Stomach (tissue), 9 donors: ENCODE measurements around the gene RPGR. TPM values are rescaled to one million over a fixed set of nuclear protein-coding genes. Genes with fewer than 3 reads are reported as not detected.

Experiments
- DNase-seq, 2 donors: peaks; one replicate each; pipeline versions ENCODE4 v3.0.0 to v3.0.0-alpha.2; 2013 to 2019
- H3K27ac ChIP-seq, 5 donors: fragments of 200-600 bp in 4 of 5; sonication (generic) in 4 of 5; one replicate each; pipeline ENCODE4 v1.5.1; 2013 to 2019; ENCODE audit warnings: mild to moderate bottlenecking in 1 of 5, moderate library complexity in 1 of 5
- H3K27me3 ChIP-seq, 3 donors: fragments of 200-600 bp; sonication (generic); one replicate each; pipeline ENCODE4 v1.5.1; 2017 to 2019; ENCODE audit warnings: mixed run types in 1 of 3
- H3K36me3 ChIP-seq, 4 donors: fragments of 200-600 bp; sonication (generic); 1 replicate in 3 of 4; 2 replicates in 1 of 4; pipeline ENCODE4 v1.5.1; 2016 to 2019
- H3K4me1 ChIP-seq, 4 donors: fragments of 200-600 bp; sonication (generic); one replicate each; pipeline ENCODE4 v1.5.1; 2016 to 2019
- H3K4me3 ChIP-seq, 4 donors: fragments of 200-600 bp; sonication (generic) in 3 of 4; one replicate each; pipeline ENCODE4 v1.5.1; 2016 to 2019; ENCODE audit warnings: mild to moderate bottlenecking in 1 of 4
- H3K9me3 ChIP-seq, 4 donors: fragments of 200-600 bp; sonication (generic); one replicate each; pipeline ENCODE4 v1.5.1; 2016 to 2019
- CTCF ChIP-seq, 7 experiments: fragments of 450-650 bp in 4 of 7; fragments of 200-600 bp in 3 of 7; sonication (generic) in 3 of 7; IDR thresholded peaks; one replicate each; pipeline ENCODE4 v1.5.1; 2016 to 2019; ENCODE audit warnings: antibody characterized with exemption in 7 of 7, control low read depth in 2 of 7, mild to moderate bottlenecking in 1 of 7
- EP300 ChIP-seq: sonication (generic); formaldehyde crosslinking; IDR thresholded peaks from one replicate; pipeline ENCODE4 v1.6.1; 2017; ENCODE audit warnings: antibody characterized with exemption
- POLR2A ChIP-seq, 4 donors: fragments of 450-650 bp; IDR thresholded peaks; one replicate each; pipeline ENCODE4 v1.6.1; 2016; ENCODE audit warnings: antibody characterized with exemption in 4 of 4, control low read depth in 2 of 4, mild to moderate bottlenecking in 1 of 4, moderate library complexity in 1 of 4
- POLR2AphosphoS5 ChIP-seq, 3 donors: sonication (generic); formaldehyde crosslinking; IDR thresholded peaks; one replicate each; pipeline ENCODE4 v1.6.1; 2016; ENCODE audit warnings: antibody characterized with exemption in 3 of 3
- WGBS, 5 donors: extraction: QIAGEN DNeasy Blood & Tissue Kit in 3 of 5; methylation state at CpG; one replicate each; pipeline versions ENCODE4 v1.1.5 to v1.1.7; 2013 to 2018; 5-methylcytosine and 5-hydroxymethylcytosine counted together
- intact Hi-C: fragments of 100-400 bp; cut with DNase I; formaldehyde crosslinking; loops from one replicate; pipeline ENCODE4 v1.15.1; 2023; ENCODE audit warnings: low total_unique reads
- polyA plus RNA-seq, 3 donors: library from polyadenylated mRNA; stranded (reverse); fragments of 200-250 nt; gene quantifications; one replicate each; pipeline ENCODE4 v1.2.3, GENCODE V29; 2013
- total RNA-seq, 5 donors: library from RNA; depleted of rRNA; stranded (reverse); fragments of >200 nt; gene quantifications; one replicate each; pipeline versions ENCODE4 v1.1.0 to v1.2.3, GENCODE V29; 2014 to 2016
- donor health status: healthy with polysubstance abuse.
- donor health status: Bipolar disorder and iron deficiency.
- donor health status: healthy.

Gene RPGR
- total and polyA plus RNA-seq, 8 donors, result 1.3 to 97.3 (median 10.7) TPM

- Histone ChIP-seq H3K9me3 (no peaks in the 10 kb centered on the region), H3K4me3 (no peak overlapping the region), H3K36me3 (no peaks in the 10 kb centered on the region), H3K27ac (no peak overlapping the region), H3K4me1 (no peaks in the 10 kb centered on the region), H3K27me3 (no peaks in the 10 kb centered on the region)
- intact Hi-C loops, result no loop called here
- peak in 1 of 2 donors; percentile 30 for DNase-seq
- TF ChIP-seq EP300 (no peak), POLR2A (IDR thresholded peaks at IDR 0.05) (no peak), CTCF (IDR thresholded peaks at IDR 0.05) (no peak), POLR2AphosphoS5 (IDR thresholded peaks at IDR 0.05) (no peak)
- 31 to 47% (median 40%) methylated on average over 4 of the region's 4 CpGs for WGBS, 5 donors
Measured at GRCh38 chrX:38357747-38358673, 30.7 kb upstream of the RPGR start.

DNA sequence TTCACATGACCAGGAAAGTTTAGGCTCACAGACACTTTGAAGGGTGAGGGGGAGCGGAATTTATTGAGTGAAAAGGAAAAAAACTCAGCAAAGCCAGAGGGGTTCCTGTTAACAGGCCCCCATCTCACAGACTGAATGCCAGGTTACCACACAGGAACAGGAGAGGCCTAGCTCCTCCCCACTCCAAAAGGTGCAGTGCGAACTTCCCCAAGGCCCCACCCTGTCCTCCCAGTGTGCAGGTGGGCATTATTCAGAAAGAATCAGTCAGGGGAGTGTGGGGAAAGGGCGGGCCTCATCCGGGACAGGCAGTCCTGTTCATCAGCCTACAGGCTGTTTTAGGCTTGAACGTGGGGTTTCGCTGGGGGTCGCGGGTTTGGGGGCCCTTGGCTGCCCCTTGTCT lies 29.1 kb upstream of the RPGR start:
- WGBS, 5 donors, result 79 to 93% (median 85%) methylated on average over 8 of the region's 8 CpGs
- no peak for TF ChIP-seq POLR2A (IDR thresholded peaks at IDR 0.05)
- TF ChIP-seq EP300, result no peak
- TF ChIP-seq POLR2AphosphoS5 (IDR thresholded peaks at IDR 0.05), result no peak
- no peak for TF ChIP-seq CTCF (IDR thresholded peaks at IDR 0.05)

DNA sequence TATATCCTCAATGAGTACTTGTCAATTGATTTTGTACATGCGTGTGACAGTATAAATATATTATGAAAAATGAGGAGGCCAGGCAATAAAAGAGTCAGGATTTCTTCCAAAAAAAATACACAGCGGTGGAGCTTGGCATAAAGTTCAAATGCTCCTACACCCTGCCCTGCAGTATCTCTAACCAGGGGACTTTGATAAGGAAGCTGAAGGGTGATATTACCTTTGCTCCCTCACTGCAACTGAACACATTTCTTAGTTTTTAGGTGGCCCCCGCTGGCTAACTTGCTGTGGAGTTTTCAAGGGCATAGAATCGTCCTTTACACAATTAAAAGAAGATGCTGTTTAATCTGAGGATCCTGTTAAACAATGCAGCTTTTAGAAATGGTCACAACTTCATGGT lies 25.1 kb upstream of the RPGR start, which contains the start of gene OTC:
Gene OTC (plus strand): TSS at position 243 of the 400 bp plus-strand sequence. CDS start 93 bp downstream, at position 336.
- peaks cover 0 to 9% (median 0%) of the 10 kb centered on the region in 3 donors for H3K27me3 ChIP-seq
- DNase-seq, result no peak
- no peak within 1 kb of the TSS for H3K4me3 ChIP-seq
- intact Hi-C loops, result no loop called here
- TF ChIP-seq CTCF (IDR thresholded peaks at IDR 0.05) (no peak), POLR2AphosphoS5 (IDR thresholded peaks at IDR 0.05) (no peak), POLR2A (IDR thresholded peaks at IDR 0.05) (no peak), EP300 (no peak)
- H3K27ac ChIP-seq, result no peak within 1 kb of the TSS
- no peaks in the 10 kb centered on the region for H3K9me3 ChIP-seq
- H3K4me1 ChIP-seq, result no peaks in the 10 kb centered on the region
- 28 to 66% (median 40%) methylated on average over 4 of the region's 4 CpGs for WGBS, 5 donors
- no peaks in the 10 kb centered on the region for H3K36me3 ChIP-seq

More for the DNA sequence above, 29.1 kb upstream of the RPGR start:
- Histone ChIP-seq H3K27me3 (peaks cover 0 to 5% (median 0%) of the 10 kb centered on the region in 3 donors), H3K27ac (no peak overlapping the region), H3K4me1 (no peaks in the 10 kb centered on the region), H3K36me3 (no peaks in the 10 kb centered on the region), H3K9me3 (no peaks in the 10 kb centered on the region), H3K4me3 (no peak overlapping the region)
- intact Hi-C loops, result no loop called here
- peak in 1 of 2 donors; percentile 13 for DNase-seq

DNA sequence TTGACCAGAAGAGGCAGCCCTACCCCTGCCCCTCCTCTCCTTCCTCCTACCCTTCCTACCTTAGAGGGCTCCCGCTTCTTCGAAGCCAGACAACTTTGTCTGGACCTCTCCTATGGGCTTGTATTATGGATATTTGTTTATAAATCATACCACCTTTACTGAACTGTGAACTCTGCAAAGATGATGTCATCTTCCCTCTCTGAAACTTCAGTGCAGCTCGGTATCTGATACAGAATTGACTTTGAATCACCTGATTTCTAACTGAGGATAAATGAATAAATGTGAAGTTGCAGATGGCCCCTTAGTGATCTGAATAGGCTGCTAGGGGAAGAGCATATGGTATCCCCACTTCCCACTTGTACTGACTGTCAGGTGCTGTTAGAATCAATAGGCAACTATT lies 24.0 kb upstream of the RPGR start:
- Histone ChIP-seq H3K9me3 (no peaks in the 10 kb centered on the region), H3K27me3 (peaks cover 0 to 9% (median 0%) of the 10 kb centered on the region in 3 donors), H3K27ac (no peak overlapping the region), H3K4me1 (no peaks in the 10 kb centered on the region), H3K36me3 (no peaks in the 10 kb centered on the region), H3K4me3 (no peak overlapping the region)
- intact Hi-C loops, result no loop called here
- no peak for DNase-seq
- 68 to 85% (median 77%) methylated on average over 3 of the region's 3 CpGs for WGBS, 5 donors
- TF ChIP-seq POLR2AphosphoS5 (IDR thresholded peaks at IDR 0.05), result no peak
- TF ChIP-seq EP300, result no peak
- TF ChIP-seq CTCF (IDR thresholded peaks at IDR 0.05), result no peak
- no peak for TF ChIP-seq POLR2A (IDR thresholded peaks at IDR 0.05)
